Liver (tissue), 3 donors: ENCODE measurements around the gene NKRF.

Source experiments
- ATF3 ChIP-seq: IDR thresholded peaks from 2 replicates; pipeline ENCODE4 v1.6.1; 2016; ENCODE audit warnings: antibody characterized with exemption
- EGR1 ChIP-seq, 2 donors: IDR thresholded peaks; 2 replicates each; pipeline ENCODE4 v1.6.1; 2016 to 2018; ENCODE audit warnings: antibody characterized with exemption in 2 of 2, low read depth in 2 of 2
- GABPA ChIP-seq, 2 donors: IDR thresholded peaks in 1 of 2; conservative IDR thresholded peaks in 1 of 2; 2 replicates each; pipeline ENCODE4 v1.6.1; 2016; ENCODE audit warnings: antibody characterized with exemption in 2 of 2, mild to moderate bottlenecking in 1 of 2, moderate library complexity in 1 of 2
- HNF4A ChIP-seq, 2 donors: conservative IDR thresholded peaks; 2 replicates each; pipeline ENCODE4 v1.6.1; 2016; ENCODE audit warnings: antibody characterized with exemption in 2 of 2, mild to moderate bottlenecking in 2 of 2
- HNF4G ChIP-seq: IDR thresholded peaks from 2 replicates; pipeline ENCODE4 v1.6.1; 2016; ENCODE audit warnings: antibody characterized with exemption
- JUND ChIP-seq, 2 donors: IDR thresholded peaks; 2 replicates each; pipeline ENCODE4 v1.6.1; 2016; ENCODE audit warnings: antibody characterized with exemption in 2 of 2
- NR2F2 ChIP-seq: IDR thresholded peaks from 2 replicates; pipeline ENCODE4 v1.6.1; 2016; ENCODE audit warnings: antibody characterized with exemption
- RAD21 ChIP-seq, 2 donors: IDR thresholded peaks; 2 replicates each; pipeline ENCODE4 v1.6.1; 2016; ENCODE audit warnings: antibody characterized with exemption in 2 of 2, mild to moderate bottlenecking in 2 of 2
- REST ChIP-seq: IDR thresholded peaks from 2 replicates; pipeline ENCODE4 v1.6.1; 2016; ENCODE audit warnings: antibody characterized with exemption, mild to moderate bottlenecking
- TAF1 ChIP-seq: conservative IDR thresholded peaks from 2 replicates; pipeline ENCODE4 v1.6.1; 2016; ENCODE audit warnings: antibody characterized with exemption, mild to moderate bottlenecking
- YY1 ChIP-seq: IDR thresholded peaks from 2 replicates; pipeline ENCODE4 v1.6.1; 2016; ENCODE audit warnings: antibody characterized with exemption, mild to moderate bottlenecking
- TF ChIP-seq, protein P1 (sequence below): fragments of 150-350 bp; IDR thresholded peaks from 2 replicates; pipeline ENCODE4 v1.5.1; 2017; ENCODE audit warnings: improper control_type of control experiment, low read depth, low read length; ENCODE audit not compliant: missing input control
- donor health status: healthy.
- donor health status: healthy.

- TF ChIP-seq EGR1 (IDR thresholded peaks at IDR 0.05; ENCODE audit: low read depth in 2 of 2) (no peak), ATF3 (no peak), HNF4G (no peak), RAD21 (IDR thresholded peaks at IDR 0.05) (no peak), HNF4A (conservative IDR thresholded peaks at IDR 0.05) (no peak), REST (no peak), TAF1 (no peak), GABPA (IDR thresholded peaks at IDR 0.05 in 1 of 2, conservative IDR thresholded peaks at IDR 0.05 in 1 of 2) (no peak), JUND (IDR thresholded peaks at IDR 0.05) (no peak), NR2F2 (no peak), YY1 (no peak)
- TF ChIP-seq, protein P1, sequence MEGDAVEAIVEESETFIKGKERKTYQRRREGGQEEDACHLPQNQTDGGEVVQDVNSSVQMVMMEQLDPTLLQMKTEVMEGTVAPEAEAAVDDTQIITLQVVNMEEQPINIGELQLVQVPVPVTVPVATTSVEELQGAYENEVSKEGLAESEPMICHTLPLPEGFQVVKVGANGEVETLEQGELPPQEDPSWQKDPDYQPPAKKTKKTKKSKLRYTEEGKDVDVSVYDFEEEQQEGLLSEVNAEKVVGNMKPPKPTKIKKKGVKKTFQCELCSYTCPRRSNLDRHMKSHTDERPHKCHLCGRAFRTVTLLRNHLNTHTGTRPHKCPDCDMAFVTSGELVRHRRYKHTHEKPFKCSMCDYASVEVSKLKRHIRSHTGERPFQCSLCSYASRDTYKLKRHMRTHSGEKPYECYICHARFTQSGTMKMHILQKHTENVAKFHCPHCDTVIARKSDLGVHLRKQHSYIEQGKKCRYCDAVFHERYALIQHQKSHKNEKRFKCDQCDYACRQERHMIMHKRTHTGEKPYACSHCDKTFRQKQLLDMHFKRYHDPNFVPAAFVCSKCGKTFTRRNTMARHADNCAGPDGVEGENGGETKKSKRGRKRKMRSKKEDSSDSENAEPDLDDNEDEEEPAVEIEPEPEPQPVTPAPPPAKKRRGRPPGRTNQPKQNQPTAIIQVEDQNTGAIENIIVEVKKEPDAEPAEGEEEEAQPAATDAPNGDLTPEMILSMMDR: no peak
Measured at GRCh38 chrX:119617517-119618164, 11.4 kb upstream of the NKRF start.
